ENCODE results near the gene PARP9. TPM values are rescaled to one million over a fixed set of nuclear protein-coding genes. Genes with fewer than 3 reads are reported as not detected.
"Not testable (repeated sequence)": the region's sequence is repeated elsewhere in the genome, so short reads cannot be mapped to it uniquely, and the experiment has no call there.

The PARP9 gene
- total and polyA plus RNA-seq, 2 of the 4 experiments (the other 2 are of a cell fraction), result 6.7 to 7.7 TPM

GRCh38 chr3:122510878-122511535 lies 53.1 kb downstream of the PARP9 start:
- Histone ChIP-seq H2BK120ac (ENCODE audit: low read depth, low read length) (no peak overlapping the region), H3K18ac (ENCODE audit: low read depth, low read length) (no peak overlapping the region), H4K8ac (ENCODE audit: low read depth in 2 of 2, low read length in 2 of 2) (no peak overlapping the region), H3K27ac (ENCODE audit: insufficient read depth, low read length) (no peak overlapping the region), H2AFZ (replicated peaks; ENCODE audit: low read length, poor library complexity) (no peak overlapping the region), H3K79me1 (ENCODE audit: low read depth in 1 of 2, low read length in 2 of 2) (peaks cover 2 to 31% of the 10 kb centered on the region in 2 experiments; a peak in 2 of 4 replicates), H3K36me3 (ENCODE audit: control insufficient read depth, insufficient read depth, low read length) (no peaks in the 10 kb centered on the region), H3K4ac (ENCODE audit: low read depth, low read length) (no peak overlapping the region), H4K5ac (ENCODE audit: low read depth, low read length) (no peak overlapping the region), H3K56ac (ENCODE audit: extremely low read depth, insufficient read depth, low read length) (no peak overlapping the region), H3K9me3 (ENCODE audit: control insufficient read depth, insufficient read depth, low read length) (no peaks in the 10 kb centered on the region), H3K9ac (ENCODE audit: low read depth, low read length) (no peak overlapping the region), H2AK9ac (replicated peaks; ENCODE audit: low read depth, low read length, poor library complexity) (no peak overlapping the region), H3K4me1 (ENCODE audit: control insufficient read depth, insufficient read depth, low read length) (0 out of 2 replicates have a peak, but pooled peaks cover 3% of the 10 kb centered on the region), H3K4me3 (ENCODE audit: insufficient read depth, low read depth, low read length) (no peak overlapping the region), H4K91ac (ENCODE audit: insufficient read depth, low read depth, low read length) (no peak overlapping the region), H2AK5ac (ENCODE audit: low read depth, low read length) (no peak overlapping the region), H3K23ac (ENCODE audit: low read depth, low read length) (no peak overlapping the region), H3K4me2 (ENCODE audit: low read depth, low read length) (no peak overlapping the region), H2BK5ac (ENCODE audit: low read depth, low read length, poor library complexity, severe bottlenecking) (no peak overlapping the region), H3K9me1 (ENCODE audit: insufficient read depth, low read length) (peaks cover 10% of the 10 kb centered on the region), H3K27me3 (ENCODE audit: control insufficient read depth, insufficient read depth, low read length) (no peaks in the 10 kb centered on the region), H2BK15ac (ENCODE audit: low read depth, low read length) (no peak overlapping the region), H2BK20ac (ENCODE audit: low read depth, low read length) (no peak overlapping the region), H3K14ac (replicated peaks; ENCODE audit: low read depth, low read length) (no peak overlapping the region), H4K20me1 (ENCODE audit: insufficient read depth, low read length) (peaks cover 67% of the 10 kb centered on the region)
- intact Hi-C loops (cut with micrococcal nuclease) (loop anchor here (5.0 kb wide), 1 partner anchor 34 kb away; no protein-coding TSS in a partner anchor), dilution Hi-C loops (cut with HindIII; ENCODE audit: low sequenced_read_pairs, unreplicated experiment) (no loop called here), in situ Hi-C loops (cut with MboI; ENCODE audit: low sequenced_read_pairs) (no loop called here)
- TF ChIP-seq MAFK (IDR thresholded peaks at IDR 0.05; ENCODE audit: low read depth, low read length) (0 out of 2 replicates have a peak, but pooled peaks have one; percentile 5), BHLHE40 (IDR thresholded peaks at IDR 0.05; ENCODE audit: low read depth, low read length) (no peak)
- DNase-seq (peak; percentile 15), ATAC-seq (ENCODE audit: low read depth) (no peak)
- ChIA-PET POLR2A (ENCODE audit: unreplicated experiment) (no interaction called here), CTCF (no interaction called here)
- no TSS peak for BruUV-seq (replicated peaks)
- 92% methylated on average over 2 of the region's 8 CpGs; no CpG with 5 or more reads in 1 of the 2 experiments for WGBS, 2 experiments (ENCODE audit: extremely low coverage in 2 of 2, insufficient read length in 1 of 2)

DNA sequence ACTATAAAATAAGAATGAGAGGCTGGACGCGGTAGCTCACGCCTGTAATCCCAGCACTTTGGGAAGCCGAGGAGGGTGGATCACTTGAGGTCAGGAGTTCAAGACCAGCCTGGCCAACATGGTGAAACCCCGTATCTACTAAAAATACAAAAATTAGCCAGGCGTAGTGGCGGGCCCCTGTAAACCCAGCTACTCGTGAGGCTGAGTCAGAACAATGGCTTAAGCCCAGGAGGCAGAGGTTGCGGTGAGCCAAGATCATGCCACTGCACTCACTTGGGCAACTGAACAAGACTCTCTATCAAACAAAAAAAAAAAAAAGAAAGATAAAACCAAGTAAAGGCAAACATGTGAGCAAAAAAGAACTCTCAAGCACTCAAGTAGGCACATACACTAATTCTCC lies 55.2 kb downstream of the PARP9 start:
- POLR2A ChIA-PET (ENCODE audit: unreplicated experiment); ATAC-seq (ENCODE audit: low read depth); CTCF ChIA-PET; H3K4me3 ChIP-seq (ENCODE audit: insufficient read depth, low read depth, low read length); H4K8ac ChIP-seq (ENCODE audit: low read depth in 2 of 2, low read length in 2 of 2); H4K5ac ChIP-seq (ENCODE audit: low read depth, low read length); H4K91ac ChIP-seq (ENCODE audit: insufficient read depth, low read depth, low read length); H3K9ac ChIP-seq (ENCODE audit: low read depth, low read length); BruUV-seq (replicated peaks); H3K9me3 ChIP-seq (ENCODE audit: control insufficient read depth, insufficient read depth, low read length); dilution Hi-C loops (cut with HindIII; ENCODE audit: low sequenced_read_pairs, unreplicated experiment); H3K27me3 ChIP-seq (ENCODE audit: control insufficient read depth, insufficient read depth, low read length); H2AFZ ChIP-seq (replicated peaks; ENCODE audit: low read length, poor library complexity); H3K56ac ChIP-seq (ENCODE audit: extremely low read depth, insufficient read depth, low read length); in situ Hi-C loops (cut with MboI; ENCODE audit: low sequenced_read_pairs); H2BK120ac ChIP-seq (ENCODE audit: low read depth, low read length); H2BK15ac ChIP-seq (ENCODE audit: low read depth, low read length); H3K14ac ChIP-seq (replicated peaks; ENCODE audit: low read depth, low read length); H2AK5ac ChIP-seq (ENCODE audit: low read depth, low read length); H2BK20ac ChIP-seq (ENCODE audit: low read depth, low read length); H3K4ac ChIP-seq (ENCODE audit: low read depth, low read length); H3K4me2 ChIP-seq (ENCODE audit: low read depth, low read length); H3K23ac ChIP-seq (ENCODE audit: low read depth, low read length); H3K9me1 ChIP-seq (ENCODE audit: insufficient read depth, low read length); H2BK5ac ChIP-seq (ENCODE audit: low read depth, low read length, poor library complexity, severe bottlenecking); intact Hi-C loops (cut with micrococcal nuclease); H3K4me1 ChIP-seq (ENCODE audit: control insufficient read depth, insufficient read depth, low read length); DNase-seq; H2AK9ac ChIP-seq (replicated peaks; ENCODE audit: low read depth, low read length, poor library complexity); H3K27ac ChIP-seq (ENCODE audit: insufficient read depth, low read length); H3K18ac ChIP-seq (ENCODE audit: low read depth, low read length); H3K36me3 ChIP-seq (ENCODE audit: control insufficient read depth, insufficient read depth, low read length): not testable (repeated sequence)
- peaks cover 9 to 43% of the 10 kb centered on the region in 2 experiments; a peak in 2 of 4 replicates for H3K79me1 ChIP-seq (ENCODE audit: low read depth in 1 of 2, low read length in 2 of 2)
- no CpG with 5 or more reads among the region's 9 CpGs for WGBS, 2 experiments (ENCODE audit: extremely low coverage in 2 of 2, insufficient read length in 1 of 2)
- H4K20me1 ChIP-seq (ENCODE audit: insufficient read depth, low read length), result peaks cover 77% of the 10 kb centered on the region

All from IMR-90 (cell line).